GM10847 (cell line): ENCODE results near the gene TTBK1.

Source experiments
- POLR2A ChIP-seq: IDR thresholded peaks from 2 replicates; pipeline ENCODE4 v1.6.1; 2011; ENCODE audit not compliant: insufficient read length; ENCODE audit errors: extremely low read depth

Gene TTBK1

GRCh38 chr6:43242908-43243663, at the start of gene TTBK1:
TTBK1 (plus strand) TSS chr6:43243481; CDS start chr6:43246661, 3,180 bp downstream.
- no peak for TF ChIP-seq POLR2A

DNA sequence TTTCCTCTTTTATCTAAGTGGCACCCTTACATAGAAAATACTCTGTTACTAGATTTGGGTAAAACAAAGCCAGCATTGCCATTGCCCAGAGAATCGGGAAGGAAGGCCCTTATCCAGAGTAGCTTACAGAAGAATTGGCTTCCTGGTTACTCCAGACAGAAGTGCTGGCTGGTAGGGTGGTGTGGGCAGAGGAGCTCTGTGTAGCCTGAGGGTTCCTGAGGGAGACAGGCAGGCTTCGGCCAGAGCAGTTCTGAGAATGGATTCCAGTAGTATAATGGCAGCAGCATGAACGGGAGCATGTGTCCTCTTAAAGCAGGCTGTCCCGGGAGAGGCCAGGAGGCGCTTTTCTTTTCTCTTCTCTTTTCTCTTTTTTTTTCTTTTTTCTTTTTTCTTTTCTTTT, 49.4 kb upstream of the TTBK1 start:
- no peak for TF ChIP-seq POLR2A

GRCh38 chr6:43196337-43196736, 46.9 kb upstream of the TTBK1 start:
- no peak for TF ChIP-seq POLR2A

DNA sequence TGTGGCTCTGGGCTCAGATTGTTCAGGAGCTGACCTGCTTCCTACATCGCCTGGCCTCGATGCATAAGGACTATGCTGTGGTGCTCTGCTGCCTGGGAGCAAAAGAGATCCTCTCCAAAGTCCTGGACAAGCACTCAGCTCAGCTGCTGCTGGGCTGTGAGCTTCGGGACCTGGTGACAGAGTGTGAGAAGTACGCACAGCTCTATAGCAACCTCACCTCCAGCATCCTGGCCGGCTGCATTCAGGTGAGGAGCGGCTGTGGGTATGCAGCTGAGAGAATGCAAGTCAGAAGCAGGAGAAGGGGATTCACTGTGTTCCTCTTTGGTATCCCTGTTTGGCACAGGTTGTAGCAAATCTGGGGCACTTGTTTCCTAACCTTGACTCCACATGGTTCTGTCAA, 43.4 kb upstream of the TTBK1 start:
- TF ChIP-seq POLR2A = no peak

DNA sequence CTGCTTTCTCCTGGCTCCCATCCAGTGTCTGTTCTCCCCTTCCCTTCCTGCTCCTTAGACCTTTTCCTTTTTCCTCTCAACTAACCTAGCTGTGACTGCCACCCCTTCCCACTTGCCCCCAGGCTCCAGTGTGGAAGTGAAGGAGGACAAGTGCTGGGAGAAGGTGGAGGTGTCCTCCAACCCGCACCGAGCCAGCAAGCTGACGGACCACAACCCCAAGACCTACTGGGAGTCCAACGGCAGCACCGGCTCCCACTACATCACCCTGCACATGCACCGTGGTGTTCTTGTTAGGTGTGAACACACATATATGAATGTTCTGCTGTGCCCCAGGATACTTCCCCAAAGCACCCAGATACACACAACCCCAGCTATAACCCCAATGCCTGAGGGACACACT, 42.7 kb upstream of the TTBK1 start:
- no peak for TF ChIP-seq POLR2A

DNA sequence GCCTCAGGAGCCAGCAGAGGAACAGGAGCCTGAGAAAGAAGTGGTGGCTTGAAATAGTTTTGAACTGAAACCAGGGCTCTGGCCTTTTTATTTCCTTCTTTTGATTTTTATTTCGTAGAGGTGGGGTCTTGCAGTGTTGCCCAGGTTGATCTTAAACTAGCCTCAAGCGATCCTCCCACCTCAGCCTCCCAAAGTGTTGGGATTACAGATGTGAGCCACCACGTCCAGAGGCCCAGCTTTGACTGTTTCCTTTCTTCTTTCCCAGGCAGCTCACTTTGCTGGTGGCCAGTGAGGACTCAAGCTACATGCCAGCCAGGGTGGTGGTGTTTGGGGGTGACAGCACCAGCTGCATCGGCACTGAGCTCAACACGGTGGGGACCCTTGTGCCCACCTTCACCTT, 40.8 kb upstream of the TTBK1 start:
- no peak for TF ChIP-seq POLR2A

DNA sequence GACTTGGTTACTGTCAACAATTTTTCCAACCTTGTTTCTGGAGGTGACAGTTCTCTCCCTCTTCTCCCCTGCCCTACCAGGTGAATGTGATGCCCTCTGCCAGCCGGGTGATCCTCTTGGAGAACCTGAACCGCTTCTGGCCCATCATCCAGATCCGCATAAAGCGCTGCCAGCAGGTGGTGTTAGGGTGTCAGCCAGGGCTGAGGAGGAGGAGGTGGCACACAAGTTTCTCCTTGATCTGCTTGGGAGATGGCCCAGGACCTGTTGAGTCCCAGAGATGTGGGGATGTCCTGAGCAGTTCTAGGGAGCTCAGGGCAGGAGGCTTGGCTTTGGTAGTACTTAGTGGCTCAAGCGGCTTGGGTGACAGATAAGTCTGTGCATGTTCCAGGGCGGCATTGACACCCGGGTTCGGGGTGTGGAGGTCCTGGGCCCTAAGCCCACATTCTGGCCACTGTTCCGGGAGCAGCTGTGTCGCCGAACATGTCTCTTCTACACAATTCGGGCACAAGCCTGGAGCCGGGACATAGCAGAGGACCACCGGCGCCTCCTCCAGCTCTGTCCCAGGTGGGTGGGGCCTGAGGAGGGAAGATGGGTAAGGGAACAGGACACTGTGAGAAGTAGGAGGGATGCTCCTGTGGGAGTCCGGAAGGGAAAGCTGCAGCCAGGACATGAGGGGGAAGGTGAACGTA, 40.1 kb upstream of the TTBK1 start:
- TF ChIP-seq POLR2A = no peak

DNA sequence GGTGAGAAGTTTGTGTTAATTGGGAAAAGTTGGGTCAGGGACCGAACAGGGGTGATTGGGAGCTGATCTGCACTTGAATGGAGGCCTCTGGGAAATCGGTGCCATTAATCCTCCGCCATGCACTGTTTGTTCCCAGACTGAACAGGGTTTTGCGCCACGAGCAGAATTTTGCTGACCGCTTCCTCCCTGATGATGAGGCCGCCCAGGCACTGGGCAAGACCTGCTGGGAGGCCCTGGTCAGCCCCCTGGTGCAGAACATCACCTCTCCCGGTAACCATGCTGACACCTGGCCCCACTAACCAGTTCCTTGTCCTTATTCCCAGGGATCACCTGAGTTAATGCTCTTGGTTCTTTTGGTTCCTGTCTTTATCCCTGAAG, 39.6 kb upstream of the TTBK1 start:
- TF ChIP-seq POLR2A = no peak

GRCh38 chr6:43204271-43205105, 38.8 kb upstream of the TTBK1 start:
- no peak for TF ChIP-seq POLR2A

GRCh38 chr6:43205849-43206248, 37.4 kb upstream of the TTBK1 start:
- TF ChIP-seq POLR2A = no peak

DNA sequence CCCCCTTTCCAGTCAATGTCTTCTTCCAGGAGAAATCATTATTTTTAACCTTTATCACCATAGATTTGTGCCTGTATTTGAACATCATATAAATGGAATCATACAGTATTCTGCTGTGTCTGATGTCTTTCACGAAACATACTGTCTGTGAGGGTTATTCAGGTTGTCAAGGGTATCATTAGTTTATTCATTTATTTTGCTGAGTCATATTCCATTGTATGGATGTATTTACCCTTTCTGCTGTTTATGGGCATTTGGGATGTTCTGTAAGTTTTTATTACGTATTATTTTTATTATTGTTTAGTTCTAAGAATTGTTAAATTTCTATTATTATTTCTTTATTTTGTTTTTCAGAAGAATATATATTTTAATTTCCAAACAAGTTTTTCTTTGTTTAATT, 36.0 kb upstream of the TTBK1 start:
- TF ChIP-seq POLR2A = no peak

DNA sequence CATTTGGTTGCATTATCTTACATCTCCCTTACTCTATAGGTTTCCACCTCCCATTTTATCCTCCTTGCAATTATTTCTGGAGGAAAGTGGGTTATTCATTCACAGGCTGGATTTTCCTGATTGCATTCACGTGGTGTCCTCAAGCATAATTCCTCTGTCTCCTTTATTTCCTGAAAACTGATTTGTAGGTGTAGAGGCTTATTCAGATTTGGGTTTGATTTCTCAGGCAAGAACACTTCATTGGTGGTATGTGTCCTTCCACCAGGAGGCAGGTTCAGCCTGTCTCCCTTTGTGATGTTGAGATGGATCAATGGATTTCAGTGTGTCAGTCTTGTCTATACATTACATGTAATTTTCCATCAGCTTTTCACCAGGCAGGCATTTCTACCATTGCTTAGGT, 31.3 kb upstream of the TTBK1 start:
- no peak for TF ChIP-seq POLR2A

DNA sequence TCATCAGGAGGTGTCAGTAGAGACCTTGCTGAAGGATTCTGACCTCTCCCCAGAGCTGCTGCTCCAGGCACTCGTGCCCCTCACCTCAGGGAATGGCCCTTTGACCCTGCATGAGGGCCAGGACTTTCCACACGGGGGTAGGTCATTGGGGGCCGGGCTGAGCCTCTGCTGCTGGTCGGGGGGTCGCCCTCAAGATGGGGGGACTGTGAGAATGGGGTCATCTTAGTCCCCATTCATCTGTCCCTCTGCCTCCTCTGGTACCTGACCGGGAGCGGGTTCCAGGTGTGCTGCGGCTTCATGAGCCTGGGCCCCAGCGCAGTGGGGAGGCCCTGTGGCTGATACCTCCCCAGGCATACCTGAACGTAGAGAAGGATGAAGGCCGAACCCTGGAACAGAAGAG, 29.9 kb upstream of the TTBK1 start:
- TF ChIP-seq POLR2A = no peak

DNA sequence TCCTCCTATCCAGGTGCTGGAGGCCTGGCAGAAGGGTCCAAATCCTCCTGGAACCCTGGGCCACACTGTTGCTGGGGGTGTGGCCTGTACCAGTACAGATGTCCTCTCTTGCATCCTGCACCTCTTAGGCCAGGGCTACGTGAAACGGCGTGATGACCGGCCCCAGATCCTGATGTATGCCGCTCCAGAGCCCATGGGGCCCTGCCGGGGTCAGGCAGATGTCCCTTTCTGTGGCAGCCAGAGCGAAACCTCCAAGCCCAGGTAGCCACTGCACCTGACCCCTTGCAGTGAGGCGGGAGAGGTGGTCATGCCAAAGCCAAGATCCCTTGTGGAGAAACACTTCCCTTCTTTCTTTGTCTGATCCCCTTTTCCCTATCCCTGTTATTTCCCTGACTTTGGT, 28.2 kb upstream of the TTBK1 start:
- TF ChIP-seq POLR2A = no peak

DNA sequence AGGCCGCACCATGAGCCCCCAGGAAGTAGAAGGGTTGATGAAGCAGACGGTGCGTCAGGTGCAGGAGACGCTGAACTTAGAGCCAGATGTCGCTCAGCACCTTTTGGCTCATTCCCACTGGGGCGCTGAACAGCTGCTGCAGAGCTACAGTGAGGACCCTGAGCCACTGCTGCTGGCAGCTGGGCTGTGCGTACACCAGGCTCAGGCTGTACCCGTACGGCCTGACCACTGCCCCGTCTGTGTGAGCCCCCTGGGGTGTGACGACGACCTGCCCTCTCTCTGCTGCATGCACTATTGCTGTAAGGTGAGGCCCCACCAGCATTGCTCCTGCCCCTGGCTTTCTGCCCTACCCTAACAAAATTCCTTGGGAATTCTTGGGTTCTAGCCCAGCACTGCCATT, 27.1 kb upstream of the TTBK1 start:
- no peak for TF ChIP-seq POLR2A

- no peak for TF ChIP-seq POLR2A
These were observed 25.9 kb upstream of the TTBK1 start for GRCh38 chr6:43217351-43217750.
